Measurements from ENCODE around the gene ARFIP1. TPM values are rescaled to one million over a fixed set of nuclear protein-coding genes. Genes with fewer than 3 reads are reported as not detected.

The ARFIP1 gene
- total RNA-seq, 2 donors from 2014 or later = 18.0 to 19.0 TPM

DNA sequence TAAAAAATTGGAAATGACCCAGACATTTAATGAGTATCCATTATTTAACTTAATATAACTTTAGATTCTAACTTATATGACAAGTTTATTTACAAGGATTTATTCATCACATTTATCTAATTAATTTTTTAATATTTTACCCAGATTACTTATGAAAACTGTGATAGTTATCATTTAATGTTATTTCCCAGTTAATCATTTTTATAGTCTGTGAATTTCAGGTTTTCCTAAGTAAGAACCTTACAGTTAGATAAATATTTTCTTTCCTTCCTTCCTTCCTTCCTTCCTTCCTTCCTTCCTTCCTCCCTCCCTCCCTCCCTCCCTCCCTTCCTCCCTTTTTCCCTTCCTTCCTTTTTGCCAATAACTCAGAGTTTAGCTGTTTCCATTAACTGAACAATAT lies 141.5 kb downstream of the ARFIP1 start:
- ATAC-seq = no peak
- no peak for DNase-seq
- intact Hi-C loops (cut with DNase I) = no loop called here

DNA sequence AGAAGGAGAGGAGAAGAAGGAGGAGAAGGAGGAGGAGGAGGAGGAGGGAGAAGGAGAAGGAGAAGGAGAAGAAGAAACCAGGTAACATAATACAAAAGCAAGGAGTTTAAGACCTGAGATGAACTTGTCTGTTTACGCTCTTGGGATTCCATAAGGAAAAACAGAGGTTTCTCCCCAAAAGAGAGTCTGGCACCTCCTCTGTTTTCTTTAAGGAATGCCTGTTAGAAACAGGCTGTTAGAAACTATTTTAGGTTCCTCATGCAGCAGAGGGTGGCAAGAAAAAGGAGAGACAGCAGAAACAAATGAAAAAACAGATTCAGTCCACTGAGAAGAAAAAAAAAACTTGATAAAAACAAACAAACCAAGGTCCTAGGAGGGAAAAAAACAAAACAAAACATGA lies 146.1 kb downstream of the ARFIP1 start:
- ATAC-seq (no peak), DNase-seq (no peak)
- intact Hi-C loops (cut with DNase I) = no loop called here

- DNase-seq (no peak), ATAC-seq (no peak)
- intact Hi-C loops (cut with DNase I) = no loop called here
Measured at GRCh38 chr4:152926959-152927358, 147.2 kb downstream of the ARFIP1 start.

GRCh38 chr4:152927737-152928136 lies 148.0 kb downstream of the ARFIP1 start:
- ATAC-seq = no peak
- no peak for DNase-seq
- intact Hi-C loops (cut with DNase I) = no loop called here

- DNase-seq (no peak), ATAC-seq (no peak)
- intact Hi-C loops (cut with DNase I) = no loop called here
Measured at GRCh38 chr4:152928286-152928685, 148.5 kb downstream of the ARFIP1 start.

GRCh38 chr4:152929888-152930287 lies 150.1 kb downstream of the ARFIP1 start:
- intact Hi-C loops (cut with DNase I) = no loop called here
- DNase-seq = no peak

DNA sequence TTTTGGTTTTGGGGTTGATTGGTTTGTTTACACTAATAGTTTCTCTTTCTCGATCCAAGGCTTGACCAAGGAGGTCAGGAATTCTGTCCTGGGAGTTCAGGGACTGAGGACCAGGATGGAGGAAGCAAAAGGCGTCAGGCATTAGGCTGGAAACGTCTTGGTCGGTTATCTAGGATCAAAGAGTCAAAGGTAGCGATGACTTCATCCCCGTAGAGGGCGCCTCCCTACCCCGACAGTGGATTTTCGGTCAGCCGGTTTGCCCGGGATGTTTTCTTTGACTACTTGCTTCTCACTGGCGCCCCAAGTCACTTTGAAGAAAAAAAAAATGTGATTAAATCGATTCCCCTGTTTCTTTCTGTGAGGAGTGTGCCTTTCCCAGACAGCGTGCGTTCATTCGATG lies 155.4 kb downstream of the ARFIP1 start:
- DNase-seq (no peak), ATAC-seq (no peak)
- intact Hi-C loops (cut with DNase I) = no loop called here

More at GRCh38 chr4:152929888-152930287, 150.1 kb downstream of the ARFIP1 start:
- no peak for ATAC-seq

DNA sequence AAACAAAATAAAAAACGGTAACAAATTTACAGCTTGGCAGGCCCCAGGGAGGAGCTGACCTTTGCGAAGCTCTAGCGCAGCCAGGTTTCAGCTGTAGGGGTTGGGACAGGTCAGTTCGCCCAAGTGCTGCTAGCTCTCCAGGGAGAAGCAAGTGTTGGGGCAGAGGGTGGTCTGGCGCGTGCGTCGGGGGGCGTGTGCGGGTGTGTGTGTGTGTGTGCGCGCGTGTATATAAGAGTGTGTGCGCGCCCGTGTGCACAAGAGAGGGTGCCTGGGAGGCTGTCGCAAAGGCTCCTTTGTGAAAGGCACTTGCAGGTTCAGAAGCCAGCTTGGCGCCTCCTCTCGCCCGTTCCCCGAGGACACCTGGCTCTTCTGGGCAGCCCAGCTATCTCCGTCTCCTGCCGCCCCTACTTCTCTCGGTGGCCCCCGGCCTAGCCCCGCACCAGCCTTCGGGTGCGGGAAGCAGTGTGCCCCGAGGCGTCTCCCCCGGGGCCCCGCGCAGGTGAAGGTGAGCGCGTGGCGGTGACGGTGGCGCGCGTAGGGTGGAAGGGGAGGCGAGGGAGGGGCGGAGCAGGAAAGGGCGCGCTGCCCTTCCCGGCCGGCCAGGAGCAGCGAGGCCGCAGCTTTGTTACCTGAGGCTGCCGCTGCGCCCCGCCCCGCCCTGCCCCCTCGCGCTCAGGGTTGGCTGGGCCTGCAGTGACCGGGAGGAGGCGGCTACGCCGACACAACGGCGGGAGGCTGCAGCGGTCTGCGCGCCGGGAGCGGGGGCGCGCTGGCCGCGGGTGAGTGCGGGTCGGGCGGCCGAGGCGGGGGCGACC lies 156.1 kb downstream of the ARFIP1 start, which contains the start of gene FHDC1:
TSS of gene FHDC1 (plus strand) at position 693 of the 815 bp plus-strand sequence. CDS start 6,735 bp downstream, outside the sequence.
- ATAC-seq = peak; percentile 28 to 52
- intact Hi-C loops (cut with DNase I) = no loop called here

GRCh38 chr4:152936446-152937335 lies 156.9 kb downstream of the ARFIP1 start:
- ATAC-seq = peak; percentile 37 to 53
- intact Hi-C loops (cut with DNase I) = no loop called here
- peak; percentile 30 for DNase-seq

More for the DNA sequence above, 156.1 kb downstream of the ARFIP1 start, which contains the start of gene FHDC1:
- no peak for DNase-seq

DNA sequence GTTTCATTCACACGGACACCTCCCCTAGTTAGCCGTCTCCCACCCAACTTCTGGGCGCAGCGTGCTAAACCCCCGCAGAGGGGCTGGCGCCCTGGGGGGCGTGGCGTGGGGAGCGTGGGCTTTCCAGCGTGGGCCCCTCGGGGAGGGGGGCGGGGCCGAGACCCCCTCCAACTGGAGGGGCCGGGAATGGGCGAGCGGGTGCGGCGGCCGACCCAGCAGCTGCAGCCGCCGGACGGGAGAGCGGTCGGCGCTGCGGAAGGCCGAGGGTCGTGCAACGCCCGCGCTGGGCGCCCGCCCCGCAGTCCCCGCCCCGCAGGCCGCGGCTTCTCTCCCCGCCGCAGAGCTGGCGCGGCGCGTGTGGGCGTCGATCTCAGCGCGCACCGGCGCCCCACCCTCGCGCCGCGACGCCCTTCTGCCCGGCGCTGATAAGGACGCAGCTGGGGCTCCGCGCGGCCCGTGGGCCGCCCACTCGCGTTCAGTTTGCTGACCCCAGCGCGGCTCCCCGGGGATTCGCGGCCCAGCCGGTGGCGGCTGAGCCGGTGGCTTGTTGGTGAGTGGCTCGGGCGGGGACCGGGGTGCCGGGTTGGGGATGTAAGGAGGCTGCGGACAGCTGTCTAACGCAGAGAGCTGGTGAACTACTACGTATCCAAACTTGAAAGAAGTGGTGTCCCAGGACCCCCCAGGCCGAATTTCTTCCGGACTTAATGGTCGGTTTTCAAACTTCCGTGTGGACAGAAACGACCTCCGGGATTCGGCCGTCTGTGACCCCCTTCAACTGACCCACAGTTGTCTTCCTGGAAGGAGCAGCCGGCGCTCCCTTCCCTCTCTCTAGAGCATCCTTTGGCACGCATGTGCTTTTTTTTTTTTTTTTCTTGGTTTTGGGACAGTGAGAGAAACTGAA lies 157.8 kb downstream of the ARFIP1 start:
- DNase-seq (peak; percentile 47), ATAC-seq (peak; percentile 43 to 81)
- intact Hi-C loops (cut with DNase I) = no loop called here

DNA sequence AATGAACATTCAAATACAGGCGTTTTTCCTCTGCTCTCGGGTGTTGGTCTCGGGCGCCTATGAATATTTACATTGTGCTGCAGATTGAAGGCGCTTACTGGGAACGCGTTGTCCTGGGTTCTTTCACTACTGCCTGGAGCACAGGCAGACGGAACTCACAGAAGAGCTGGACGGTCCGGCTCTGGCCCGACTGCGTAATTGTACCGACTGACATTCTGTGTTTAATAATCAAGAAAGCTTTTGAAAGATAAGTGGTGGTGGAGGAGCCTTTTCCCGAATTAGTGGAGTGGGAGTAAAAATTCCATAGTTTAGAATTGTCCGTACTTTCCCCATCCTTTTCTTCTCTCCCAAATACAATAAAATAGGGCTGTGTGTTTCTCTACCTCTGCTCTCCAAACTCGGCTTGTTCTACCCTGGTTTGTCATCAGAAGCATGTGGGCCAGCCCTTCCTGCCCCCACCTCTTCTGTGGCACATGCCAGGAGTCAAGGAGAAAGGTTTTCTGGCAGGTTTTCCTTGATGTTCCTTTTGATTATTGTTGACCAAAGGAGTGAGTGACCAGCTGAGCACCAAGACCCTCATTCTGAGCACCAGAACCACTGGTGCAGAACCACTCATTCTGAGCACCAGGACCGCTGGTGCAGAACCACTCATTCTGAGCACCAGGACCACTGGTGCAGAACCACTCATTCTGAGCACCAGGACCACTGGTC lies 158.6 kb downstream of the ARFIP1 start:
- DNase-seq (no peak), ATAC-seq (no peak)
- intact Hi-C loops (cut with DNase I) = no loop called here

DNA sequence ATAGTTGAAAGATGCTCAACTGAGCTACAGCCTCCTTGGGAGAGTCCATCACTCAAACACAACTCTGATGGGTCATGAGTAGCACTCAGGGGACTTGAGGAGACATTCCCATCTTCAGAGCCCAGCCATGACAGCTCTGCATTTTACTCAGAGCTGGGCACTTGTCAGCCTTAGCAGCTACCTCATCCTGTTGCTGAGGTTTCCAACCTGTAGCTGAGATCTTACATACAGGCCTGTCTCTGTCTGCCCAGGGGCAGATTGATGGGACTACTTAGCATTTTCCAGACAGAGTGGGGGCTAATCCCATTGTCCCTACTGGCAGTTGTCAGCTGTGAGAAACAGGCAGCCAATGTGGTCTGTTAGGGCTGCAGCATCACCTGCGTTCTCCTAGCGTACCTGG lies 159.9 kb downstream of the ARFIP1 start:
- ATAC-seq = no peak
- intact Hi-C loops (cut with DNase I) = no loop called here
- DNase-seq = no peak

GRCh38 chr4:152940461-152940860 lies 160.7 kb downstream of the ARFIP1 start:
- no peak for ATAC-seq
- DNase-seq = no peak
- intact Hi-C loops (cut with DNase I) = no loop called here

DNA sequence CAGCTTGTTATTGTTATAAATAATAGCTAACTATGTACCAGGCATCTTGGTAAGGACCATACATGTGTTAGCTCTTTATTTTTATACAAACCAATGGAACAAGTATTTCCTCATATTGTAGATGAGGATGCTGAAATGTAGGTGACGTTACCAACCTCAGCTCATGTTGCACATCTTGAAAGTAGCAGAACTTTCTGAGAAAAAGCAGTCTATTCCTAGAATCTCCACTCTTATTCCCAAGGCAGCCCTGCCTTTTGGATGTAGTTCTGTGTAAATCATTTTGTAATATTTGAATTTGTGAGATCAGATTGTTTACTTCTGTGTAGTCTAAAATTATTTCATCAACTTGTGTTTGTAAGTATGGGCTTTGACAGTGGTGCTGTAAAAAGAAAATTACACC lies 161.7 kb downstream of the ARFIP1 start:
- DNase-seq (no peak), ATAC-seq (no peak)
- intact Hi-C loops (cut with DNase I) = no loop called here

DNA sequence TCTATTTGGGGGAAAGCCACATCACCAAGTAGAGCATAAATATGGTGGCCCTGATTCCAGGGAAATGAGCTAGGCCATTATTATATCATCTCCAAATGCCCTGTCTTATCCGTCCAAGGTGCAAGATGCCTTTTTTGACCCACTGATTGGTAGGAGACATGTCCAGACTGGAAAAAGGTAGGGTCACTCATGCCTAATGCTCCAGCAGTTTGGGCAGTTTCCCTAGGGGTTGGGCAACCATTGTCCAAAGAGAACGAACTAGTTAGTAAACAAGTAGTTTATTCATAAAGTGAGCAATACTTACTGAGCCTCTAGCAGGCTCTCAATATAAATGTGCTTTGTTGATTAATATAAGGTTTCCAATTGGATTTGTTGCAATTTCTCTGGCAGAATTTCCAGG lies 162.6 kb downstream of the ARFIP1 start:
- ATAC-seq = no peak
- DNase-seq = no peak
- intact Hi-C loops (cut with DNase I) = no loop called here

DNA sequence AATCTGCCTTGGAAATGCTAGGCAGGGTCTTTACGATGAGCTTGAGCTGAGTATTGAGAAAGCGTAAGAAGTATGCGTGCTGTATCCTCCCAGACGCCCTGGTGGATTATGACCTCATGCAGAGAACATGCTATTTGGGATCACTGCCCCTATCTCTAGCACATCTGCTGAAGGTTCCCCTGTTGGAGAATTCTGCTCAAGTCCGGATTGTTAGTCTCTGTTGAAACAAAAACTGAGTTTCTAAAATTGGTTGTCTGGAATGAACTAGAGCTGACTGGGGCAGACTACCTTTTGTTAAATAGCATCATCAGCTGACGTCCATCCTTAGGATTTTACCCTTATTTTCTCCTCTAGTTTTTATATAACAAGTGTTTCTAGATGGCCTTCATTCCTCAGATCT lies 163.9 kb downstream of the ARFIP1 start:
- peak in 1 of 2 donors; percentile 69 for ATAC-seq
- intact Hi-C loops (cut with DNase I) = no loop called here
- no peak for DNase-seq

DNA sequence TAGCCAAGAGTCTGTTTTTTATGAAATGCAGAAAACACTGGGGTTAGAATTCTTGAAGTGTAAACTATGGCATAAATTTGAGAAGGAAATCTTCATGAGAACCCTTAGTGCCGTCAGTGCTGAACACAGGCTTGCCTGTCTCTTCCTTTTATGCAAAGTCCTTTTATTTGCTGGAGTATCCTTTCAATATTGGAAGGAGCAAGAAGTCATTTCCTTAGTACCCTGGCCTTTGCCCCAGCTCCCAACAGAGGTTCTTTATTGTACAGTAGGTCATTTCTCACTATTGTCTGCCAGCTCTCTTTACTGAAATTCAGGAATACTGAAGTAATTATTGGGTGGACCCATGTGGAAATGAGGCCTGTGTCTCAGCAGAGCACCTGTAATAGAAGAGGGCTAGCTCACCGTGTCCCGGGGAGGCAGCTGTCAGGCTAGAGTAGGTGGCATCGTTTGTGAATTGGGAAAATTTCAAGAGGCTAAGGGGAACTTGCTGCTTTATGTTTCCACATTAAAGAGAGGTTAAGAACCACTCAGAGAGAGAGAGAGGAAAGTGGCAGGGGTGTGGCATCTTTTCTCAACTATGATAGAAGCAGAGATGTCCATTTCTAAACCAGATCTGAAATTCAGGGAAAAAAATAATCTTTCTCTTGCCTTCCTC lies 165.0 kb downstream of the ARFIP1 start:
- ATAC-seq (no peak), DNase-seq (no peak)
- intact Hi-C loops (cut with DNase I) = no loop called here

- ATAC-seq = no peak
- intact Hi-C loops (cut with DNase I) = no loop called here
- DNase-seq = no peak
Measured at GRCh38 chr4:152945639-152946038, 165.9 kb downstream of the ARFIP1 start.
